PFSK-1 (cell line): ENCODE data around the gene AUTS2.

Source experiments
- POLR2AphosphoS5 ChIP-seq: IDR thresholded peaks from 2 replicates; pipeline ENCODE4 v1.6.1; 2012; ENCODE audit warnings: low read depth, mild to moderate bottlenecking, control low read depth, low read length, moderate library complexity
- TAF1 ChIP-seq: IDR thresholded peaks from 2 replicates; pipeline ENCODE4 v1.6.1; 2012; ENCODE audit warnings: low read length, control low read depth, borderline replicate concordance; ENCODE audit not compliant: insufficient read depth

DNA sequence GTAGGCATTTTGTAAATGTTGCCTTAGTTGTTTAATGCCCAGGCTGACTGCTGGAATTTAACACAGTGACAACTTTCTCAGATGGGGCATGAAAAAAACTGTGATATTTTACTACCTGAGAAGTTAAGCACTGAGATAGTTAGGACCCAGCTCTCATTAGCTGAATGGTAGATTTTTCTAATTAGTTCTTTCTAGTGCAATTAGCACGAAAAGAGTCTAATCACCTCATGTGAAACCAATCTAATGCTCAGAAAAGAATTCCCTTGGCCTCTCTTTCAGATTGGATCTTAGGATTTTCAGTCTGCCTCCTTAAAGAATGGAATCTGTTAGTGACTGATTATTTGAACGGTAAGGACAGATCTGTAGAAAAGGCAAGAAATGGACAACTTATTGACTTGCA is 743.2 kb downstream of the AUTS2 start:
- TF ChIP-seq TAF1: no peak
- TF ChIP-seq POLR2AphosphoS5: no peak
